Lower leg skin (tissue), 4 donors: Measurements from ENCODE around the gene PLAGL2. TPM values are rescaled to one million over a fixed set of nuclear protein-coding genes. Genes with fewer than 3 reads are reported as not detected.
"Not testable (repeated sequence)": the region's sequence is repeated elsewhere in the genome, so short reads cannot be mapped to it uniquely, and the experiment has no call there.

Experiments
- DNase-seq, 2 donors: peaks; one replicate each; pipeline ENCODE4 v3.0.0-alpha.2; 2019; ENCODE audit warnings: low spot score in 2 of 2
- H3K4me3 ChIP-seq: fragments of 200-600 bp; sonication (generic); 2 replicates; pipeline ENCODE4 v1.5.1; 2017; ENCODE audit warnings: mild to moderate bottlenecking, low read depth; ENCODE audit not compliant: poor library complexity, severe bottlenecking
- CTCF ChIP-seq, 3 donors: fragments of 450-650 bp; IDR thresholded peaks; one replicate each; pipeline ENCODE4 v1.5.1; 2016; ENCODE audit warnings: antibody characterized with exemption in 3 of 3, mild to moderate bottlenecking in 3 of 3, moderate library complexity in 2 of 3
- POLR2A ChIP-seq, 2 donors: fragments of 450-650 bp; IDR thresholded peaks; one replicate each; pipeline ENCODE4 v1.6.1; 2016 to 2017; ENCODE audit warnings: antibody characterized with exemption in 2 of 2, mild to moderate bottlenecking in 1 of 2, moderate library complexity in 1 of 2
- WGBS, 2 donors: methylation state at CpG; one replicate each; pipeline ENCODE4 v1.1.5; 2018; 5-methylcytosine and 5-hydroxymethylcytosine counted together
- intact Hi-C: fragments of 100-400 bp; cut with DNase I; formaldehyde crosslinking; loops from one replicate; pipeline ENCODE4 v1.15.0; 2023; ENCODE audit warnings: low total_unique reads
- total RNA-seq, 4 donors: library from RNA; depleted of rRNA; stranded (reverse); fragments of >200 nt; gene quantifications; one replicate each; pipeline ENCODE4 v1.1.0, GENCODE V29; 2016

PLAGL2 gene
- total RNA-seq, 4 donors from 2014 or later = 10.5 to 12.1 (median 11.7) TPM

GRCh38 chr20:32204205-32205109, 3.1 kb downstream of the PLAGL2 start:
- H3K4me3 ChIP-seq = no peak overlapping the region
- DNase-seq = no peak
- 47 to 54% methylated on average over 4 of the region's 4 CpGs for WGBS, 2 donors
- TF ChIP-seq POLR2A (IDR thresholded peaks at IDR 0.05) (no peak), CTCF (IDR thresholded peaks at IDR 0.05) (no peak)
- intact Hi-C loops = no loop called here

- DNase-seq = no peak
These were observed 4.0 kb downstream of the PLAGL2 start for GRCh38 chr20:32203356-32204204.

GRCh38 chr20:32201977-32202363, 5.6 kb downstream of the PLAGL2 start:
- WGBS, 2 donors = 66 to 73% methylated on average over 8 of the region's 8 CpGs

More at GRCh38 chr20:32203356-32204204, 4.0 kb downstream of the PLAGL2 start:
- intact Hi-C loops = no loop called here
- no peak for TF ChIP-seq POLR2A (IDR thresholded peaks at IDR 0.05)
- TF ChIP-seq CTCF (IDR thresholded peaks at IDR 0.05) = no peak
- H3K4me3 ChIP-seq = no peak overlapping the region
- 44 to 53% methylated on average over 11 of the region's 11 CpGs for WGBS, 2 donors

GRCh38 chr20:32201296-32201976, 6.1 kb downstream of the PLAGL2 start:
- intact Hi-C loops = no loop called here
- no peak for TF ChIP-seq CTCF (IDR thresholded peaks at IDR 0.05)
- TF ChIP-seq POLR2A (IDR thresholded peaks at IDR 0.05) = no peak
- 85 to 89% methylated on average over 4 of the region's 4 CpGs for WGBS, 2 donors
- DNase-seq = no peak
- no peak overlapping the region for H3K4me3 ChIP-seq

More at GRCh38 chr20:32201977-32202363, 5.6 kb downstream of the PLAGL2 start:
- no peak for DNase-seq
- no peak overlapping the region for H3K4me3 ChIP-seq
- TF ChIP-seq CTCF (IDR thresholded peaks at IDR 0.05) (no peak), POLR2A (IDR thresholded peaks at IDR 0.05) (no peak)
- intact Hi-C loops = no loop called here

- WGBS, 2 donors = 83 to 89% methylated on average over 4 of the region's 4 CpGs
- no peak for DNase-seq
- intact Hi-C loops = loop anchor here (10.0 kb wide), 1 partner anchor 84 kb away; no protein-coding TSS in a partner anchor
- TF ChIP-seq POLR2A (IDR thresholded peaks at IDR 0.05) (no peak), CTCF (IDR thresholded peaks at IDR 0.05) (no peak)
- no peak overlapping the region for H3K4me3 ChIP-seq
These were observed 8.5 kb downstream of the PLAGL2 start for GRCh38 chr20:32199006-32199405.

- not testable (repeated sequence) for H3K4me3 ChIP-seq, DNase-seq
- WGBS, 2 donors = 92 to 94% methylated on average over 16 to 19 of the region's 20 CpGs
- intact Hi-C loops = loop anchor here (10.0 kb wide), 1 partner anchor 82 kb away; no protein-coding TSS in a partner anchor
These were observed 10.4 kb downstream of the PLAGL2 start for GRCh38 chr20:32197136-32197535.

GRCh38 chr20:32196613-32197012, 10.9 kb downstream of the PLAGL2 start:
- 96 to 99% methylated on average over 11 of the region's 11 CpGs for WGBS, 2 donors
- not testable (repeated sequence) for DNase-seq, H3K4me3 ChIP-seq
- intact Hi-C loops = loop anchor here (10.0 kb wide), 1 partner anchor 82 kb away; no protein-coding TSS in a partner anchor
